ENCODE measurements around the gene EVA1A.
"Not testable (repeated sequence)": the region's sequence is repeated elsewhere in the genome, so short reads cannot be mapped to it uniquely, and the experiment has no call there.

EVA1A gene

DNA sequence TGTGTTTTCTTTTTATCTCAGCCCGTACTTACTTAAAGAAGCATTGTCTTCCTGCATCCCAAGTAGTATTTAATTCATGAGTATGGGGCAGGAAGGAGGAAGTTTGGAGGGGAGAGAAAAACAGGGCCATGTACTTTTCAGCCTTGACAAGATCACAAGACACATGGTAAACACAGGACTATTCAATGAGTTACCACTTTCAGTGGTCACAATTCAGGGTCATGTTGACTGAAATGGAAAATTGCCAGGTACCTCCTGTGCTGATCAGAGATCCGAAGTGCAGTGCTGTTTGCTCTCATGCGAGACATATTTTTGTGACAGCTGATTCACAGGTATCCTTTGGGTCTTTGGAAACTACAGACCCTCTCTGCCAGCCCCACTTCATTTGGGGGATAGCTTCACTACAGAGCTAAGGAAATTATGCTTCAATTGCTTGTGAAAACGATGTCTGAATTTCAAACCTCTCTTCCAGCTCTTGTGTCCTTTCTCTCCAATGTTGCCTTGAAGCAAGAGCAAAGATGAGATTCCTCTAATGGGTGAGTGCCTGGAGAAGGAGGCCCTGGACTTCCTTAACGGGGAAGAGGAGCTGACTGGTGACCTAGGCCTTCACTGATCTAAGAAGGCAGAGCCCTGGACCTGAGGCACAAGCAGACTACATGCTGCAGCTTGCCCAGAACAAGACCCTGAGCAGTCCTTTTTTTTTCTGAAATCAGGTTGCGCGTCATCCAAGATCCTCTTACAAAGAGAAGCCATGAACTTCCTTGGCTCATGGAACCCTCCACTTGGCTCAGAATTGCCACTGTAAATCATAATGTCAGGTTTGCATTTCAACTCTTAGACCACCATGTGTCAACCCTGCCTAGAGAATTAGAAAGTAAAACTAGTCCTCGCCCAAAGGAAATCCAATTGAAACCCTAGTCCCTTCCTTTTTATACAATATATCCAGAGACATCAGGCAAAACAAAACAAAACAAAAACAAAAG, 44.1 kb downstream of the EVA1A start:
- DNase-seq, result no peak

DNA sequence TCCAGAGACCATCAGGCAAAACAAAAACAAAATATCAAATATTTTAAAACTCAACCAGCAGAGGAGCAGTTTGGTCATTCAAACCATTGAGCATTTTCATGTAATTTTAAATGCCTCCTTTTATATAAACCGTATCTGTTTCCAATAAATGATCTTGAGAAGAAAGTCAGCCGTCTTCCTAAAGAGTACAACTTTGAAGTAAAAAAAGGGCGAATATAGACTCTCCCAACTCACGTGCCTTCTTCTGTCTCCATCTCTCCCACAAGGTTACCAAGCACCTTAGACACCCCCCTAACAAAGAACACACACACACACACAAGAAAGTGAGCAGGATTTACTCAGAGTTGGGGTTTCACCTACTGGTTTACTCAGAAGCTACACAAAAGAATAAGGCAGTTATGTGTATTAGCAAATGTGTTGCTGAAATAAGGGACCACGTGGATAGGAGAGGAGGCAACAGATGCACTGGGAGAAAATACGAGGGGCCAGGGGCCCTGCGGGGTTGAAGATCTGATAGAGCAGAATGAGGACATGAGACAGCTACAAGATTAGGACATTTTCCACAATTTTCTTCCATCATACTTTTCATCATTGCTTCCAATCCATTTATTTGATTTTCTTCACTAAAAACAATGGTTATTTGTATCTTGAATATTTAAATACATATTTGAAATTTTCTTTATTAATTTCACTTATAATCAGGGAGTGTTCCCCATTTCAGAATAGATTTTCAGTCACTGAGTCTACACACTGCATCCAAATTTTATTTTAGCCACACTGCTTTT, 45.0 kb downstream of the EVA1A start:
- DNase-seq, result no peak

DNA sequence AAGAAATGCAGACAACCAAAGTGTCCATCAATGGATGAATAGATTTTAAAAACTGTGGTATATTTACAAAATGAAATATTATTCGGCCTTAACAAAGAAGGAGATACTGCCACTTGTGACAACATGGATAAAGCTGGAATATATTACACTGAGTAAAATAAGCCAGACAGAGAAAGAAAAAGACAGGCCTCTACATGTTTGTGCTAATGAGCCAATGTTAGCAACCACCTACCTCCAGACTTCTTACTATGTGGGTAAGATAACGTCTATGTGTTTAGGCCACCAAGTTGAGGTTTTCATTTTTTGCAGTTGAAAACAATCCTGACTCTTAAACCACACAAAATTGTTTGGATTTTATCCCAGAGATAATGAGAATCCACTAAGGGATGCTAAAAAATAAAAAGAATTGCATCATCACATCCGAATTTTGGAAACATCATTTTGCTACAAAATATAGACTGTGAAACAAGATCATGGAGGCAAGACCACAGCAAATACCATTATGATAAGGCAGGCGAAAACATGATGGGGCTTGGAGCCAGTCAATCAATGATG, 47.0 kb downstream of the EVA1A start:
- peak; percentile 21 for DNase-seq

DNA sequence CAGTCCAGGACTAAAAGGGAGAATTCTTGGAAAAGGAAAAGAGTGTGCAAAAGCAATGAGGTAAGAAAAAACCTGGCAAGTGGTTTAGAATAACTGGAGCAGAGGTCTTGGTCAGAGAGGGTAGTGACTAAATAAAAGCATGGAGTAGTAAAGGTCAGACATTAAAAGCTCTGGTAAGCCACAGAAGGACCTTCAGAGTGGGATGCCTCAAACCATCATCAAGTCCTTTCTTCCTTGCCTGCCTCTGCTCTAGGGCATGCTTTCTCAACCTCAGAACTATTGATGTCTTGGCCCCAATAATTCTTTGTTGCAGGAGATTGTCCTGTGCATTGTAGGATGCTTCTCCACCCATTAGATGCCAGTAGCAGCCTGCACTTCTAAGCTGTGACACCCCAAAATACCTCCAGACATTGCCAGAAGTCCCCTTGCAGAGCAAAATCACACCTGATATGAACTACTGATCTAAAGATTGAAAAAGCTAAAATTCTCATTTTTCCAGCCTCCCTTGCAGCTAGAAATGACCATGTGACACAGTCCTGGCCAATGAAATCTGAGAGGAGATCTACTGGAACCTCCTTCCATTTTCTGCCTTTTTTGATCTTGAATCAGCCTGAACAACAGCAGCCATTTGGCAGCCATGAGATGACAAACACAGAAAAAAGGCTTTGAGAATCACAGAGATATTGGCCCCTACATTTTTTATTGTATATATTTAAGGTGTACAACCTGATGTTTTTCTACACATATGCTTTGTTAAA, 48.1 kb downstream of the EVA1A start:
- DNase-seq, result no peak

DNA sequence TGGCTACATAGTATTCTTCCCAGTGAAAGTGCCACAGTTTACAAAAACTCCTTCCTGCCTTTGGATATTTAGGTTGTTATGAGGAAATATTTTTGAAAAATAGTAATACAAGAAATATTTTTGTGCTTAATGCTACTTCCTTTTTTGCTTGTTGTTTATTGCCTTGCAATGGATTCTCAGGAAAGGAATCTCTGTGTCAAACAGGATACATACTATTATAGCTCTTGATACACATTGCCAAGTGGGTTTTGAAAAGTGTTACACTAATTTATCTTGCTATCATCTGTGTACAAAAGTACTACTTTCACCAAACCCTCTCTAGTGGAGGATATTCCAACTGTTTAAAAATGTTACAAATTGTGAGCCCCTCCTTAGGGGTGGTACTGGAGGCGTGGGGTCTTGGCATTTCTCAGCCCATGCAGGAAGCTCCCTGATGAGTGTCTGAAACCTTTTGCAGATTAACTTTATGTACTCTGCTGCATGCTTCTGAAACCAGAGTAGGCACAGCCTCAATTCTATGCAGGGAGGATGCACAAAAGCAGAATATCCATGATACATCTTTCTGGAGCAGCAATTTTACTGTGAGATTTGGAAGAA, 54.5 kb downstream of the EVA1A start:
- no peak for DNase-seq

DNA sequence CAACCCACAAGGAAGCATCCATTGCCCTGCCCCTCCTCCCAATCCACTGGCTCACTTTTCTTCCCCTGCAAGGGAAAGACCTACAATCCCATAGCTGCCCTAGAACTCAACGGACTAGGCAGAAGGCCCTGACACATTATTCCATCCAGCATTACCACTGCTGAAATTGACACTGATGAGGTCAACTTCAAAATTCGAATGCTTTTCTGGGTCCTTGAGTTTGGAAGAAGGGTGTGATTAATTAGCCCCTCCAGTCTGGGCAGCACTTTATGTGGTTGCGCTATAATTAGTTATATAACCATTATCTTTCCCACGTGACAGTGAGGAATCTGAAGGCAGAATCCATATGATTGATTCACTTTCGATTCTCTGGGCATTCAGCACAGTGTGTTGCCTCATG, 55.7 kb downstream of the EVA1A start:
- DNase-seq, result no peak

GRCh38 chr2:75503048-75503607, 57.6 kb downstream of the EVA1A start:
- DNase-seq, result peak; percentile 81

GRCh38 chr2:75500633-75501032, 60.1 kb downstream of the EVA1A start:
- DNase-seq, result peak; percentile 59

DNA sequence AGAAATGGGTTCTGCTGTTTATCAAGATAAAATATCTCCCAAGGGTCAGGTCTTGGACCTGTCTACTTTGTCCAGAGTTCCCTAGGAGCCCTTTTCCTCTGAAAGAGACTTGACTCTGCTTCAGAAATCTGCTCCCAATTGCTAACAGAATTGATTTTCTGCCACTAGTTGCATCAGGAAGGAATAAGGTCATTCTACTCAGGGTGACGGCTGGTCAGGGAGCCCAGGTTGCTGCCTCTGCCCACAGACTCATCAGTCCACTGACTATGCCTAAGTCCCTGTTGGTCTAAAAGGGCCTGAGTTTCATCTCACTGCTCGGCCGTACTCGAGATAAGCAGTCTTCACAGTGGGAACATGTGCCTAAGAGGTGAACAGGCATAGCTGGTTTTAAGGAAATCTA, 61.2 kb downstream of the EVA1A start:
- DNase-seq, result no peak

GRCh38 chr2:75498907-75499306, 61.8 kb downstream of the EVA1A start:
- no peak for DNase-seq

DNA sequence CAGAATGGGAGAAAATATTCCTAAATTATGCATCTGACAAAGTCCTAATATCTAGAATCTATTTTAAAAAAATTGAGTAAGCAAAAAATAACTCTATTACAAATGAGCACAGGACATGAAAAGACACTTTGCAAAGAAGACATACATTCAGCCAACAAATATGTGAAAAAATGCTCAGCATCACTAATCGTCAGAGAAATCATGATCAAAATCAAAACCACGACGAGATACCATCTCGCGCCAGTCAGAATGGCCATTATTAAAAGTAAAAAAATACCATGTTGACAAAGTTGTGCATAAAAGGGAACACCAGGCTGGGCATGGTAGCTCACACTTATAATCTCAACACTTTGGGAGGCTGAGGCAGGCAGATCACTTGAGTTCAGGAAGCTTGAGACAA, 63.5 kb downstream of the EVA1A start:
- DNase-seq, result no peak

- DNase-seq, result no peak
Observed at GRCh38 chr2:75495862-75496261, 64.9 kb downstream of the EVA1A start.

DNA sequence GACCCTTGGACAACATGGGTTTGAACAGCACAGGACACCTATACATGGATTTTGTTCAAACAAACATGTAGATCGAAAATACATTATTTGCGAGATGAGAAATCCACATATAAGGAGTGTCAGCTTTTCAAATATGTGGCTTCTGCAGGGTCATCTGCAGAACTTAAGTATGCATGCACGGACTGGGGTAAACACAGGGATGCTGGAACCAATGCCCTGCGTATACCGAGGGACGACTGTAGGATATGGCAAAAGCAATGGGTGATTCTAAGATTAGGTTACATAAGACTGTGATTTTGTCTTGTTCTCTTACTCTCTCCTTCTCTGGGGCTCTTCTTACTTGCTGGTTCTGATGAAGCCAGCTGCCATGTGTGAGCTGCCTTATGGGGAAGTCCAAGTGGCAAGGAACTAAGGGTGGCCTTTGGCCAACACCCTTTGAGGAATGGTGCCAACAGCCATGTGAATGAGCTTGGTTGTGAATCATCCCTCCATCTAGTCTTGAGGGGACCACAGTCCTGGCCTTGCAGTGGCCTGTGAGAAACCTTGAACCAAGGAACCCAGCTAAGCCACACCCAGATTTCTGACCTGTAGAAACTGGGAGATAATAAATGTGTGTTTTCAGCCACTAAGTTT, 66.5 kb downstream of the EVA1A start:
- DNase-seq, result no peak

GRCh38 chr2:75493230-75493629, 67.5 kb downstream of the EVA1A start:
- DNase-seq, result no peak

GRCh38 chr2:75491129-75491753, 69.5 kb downstream of the EVA1A start:
- DNase-seq, result peak; percentile 51

DNA sequence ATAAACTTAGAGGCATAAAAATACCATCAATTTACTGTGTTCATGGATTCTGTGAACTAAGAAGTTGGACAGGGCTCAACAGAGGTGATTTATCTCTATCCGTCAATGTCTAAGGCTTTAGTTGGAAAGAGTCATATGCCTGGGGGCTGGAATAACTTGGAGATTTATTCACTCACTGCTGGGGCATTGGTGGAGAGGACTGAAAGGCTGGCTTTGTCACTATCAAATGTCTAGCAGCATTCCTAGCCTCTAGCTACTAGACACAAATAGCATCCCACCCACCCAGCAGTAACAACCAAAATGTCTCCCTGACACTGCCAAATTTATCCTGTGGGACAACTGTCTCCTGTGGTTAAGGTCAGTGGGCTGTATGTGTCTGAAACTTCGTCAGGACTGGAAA, 71.0 kb downstream of the EVA1A start:
- no peak for DNase-seq

DNA sequence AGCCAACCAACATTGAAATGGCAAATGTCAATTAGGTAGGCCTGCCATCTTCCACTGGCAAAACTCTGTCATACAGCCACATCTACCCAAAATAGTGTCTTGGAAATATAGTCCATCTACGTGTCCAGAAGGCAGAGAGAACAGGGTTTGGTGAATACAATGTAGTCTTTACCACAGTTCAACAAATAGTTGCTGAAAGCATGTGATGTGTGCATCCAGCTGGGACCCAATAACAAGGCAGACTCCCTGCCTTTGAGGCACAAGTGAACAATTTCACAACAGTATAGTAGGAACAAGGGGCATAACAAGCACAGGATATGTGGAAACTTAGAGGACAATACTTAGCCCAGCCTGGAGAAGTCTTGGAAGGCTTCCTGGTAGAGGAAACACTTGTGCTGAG, 72.6 kb downstream of the EVA1A start:
- no peak for DNase-seq

GRCh38 chr2:75486735-75487134, 74.0 kb downstream of the EVA1A start:
- DNase-seq, result not testable (repeated sequence)

DNA sequence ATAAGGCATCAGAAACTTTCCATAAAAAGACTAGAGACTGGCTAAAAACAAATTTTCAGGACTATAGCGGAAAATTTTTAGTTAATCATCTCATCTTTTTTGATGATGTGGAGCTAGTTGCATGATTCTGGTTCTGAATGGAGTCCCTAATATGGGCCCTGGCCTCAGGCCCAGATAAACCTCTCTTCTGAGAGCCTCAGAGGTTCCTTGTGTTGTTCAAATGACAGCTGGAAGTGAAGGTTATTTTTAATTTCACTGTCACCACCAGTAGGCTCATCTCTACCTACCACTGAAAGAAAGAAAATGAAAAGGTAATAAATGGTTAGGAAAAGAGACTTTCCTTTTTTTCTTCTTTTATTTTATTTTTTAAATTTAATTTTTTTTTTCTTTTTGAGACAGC, 75.9 kb downstream of the EVA1A start:
- DNase-seq, result no peak

DNA sequence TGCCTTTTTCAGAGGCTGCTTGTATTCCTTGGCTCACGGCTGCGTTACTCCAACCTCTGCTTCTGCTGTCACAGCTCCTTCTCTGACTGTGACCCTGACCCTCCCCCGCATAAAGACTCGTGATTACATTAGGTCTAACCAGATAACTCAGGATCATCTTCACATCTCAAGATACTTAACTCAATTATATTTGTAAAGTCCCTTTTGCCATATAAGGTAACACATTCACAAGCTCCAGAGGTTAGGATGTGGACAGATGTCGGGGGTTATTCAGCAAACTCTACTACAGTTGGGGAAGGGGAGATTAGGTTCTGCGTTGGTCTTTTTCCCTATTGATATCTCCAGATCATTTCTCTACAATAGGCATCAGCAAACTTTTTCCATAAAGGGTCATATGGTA, 76.9 kb downstream of the EVA1A start:
- DNase-seq, result no peak

- no peak for DNase-seq
Observed at GRCh38 chr2:75482398-75482797, 78.3 kb downstream of the EVA1A start.
